T-helper 2 cell treated with Interferon-gamma antibody and Interleukin-4, amounts not matched to agents 100 ng/mL and 5 ng/mL, for 36 hours (primary cell): ENCODE data around the gene ITGA11. TPM values are rescaled to one million over a fixed set of nuclear protein-coding genes. Genes with fewer than 3 reads are reported as not detected.
"Not testable (repeated sequence)": the region's sequence is repeated elsewhere in the genome, so short reads cannot be mapped to it uniquely, and the experiment has no call there.

ENCODE experiments used
- intact Hi-C: fragments of 100-400 bp; cut with micrococcal nuclease; formaldehyde crosslinking; loops from one replicate; pipeline ENCODE4 v1.15.1; 2023
- total RNA-seq: library from RNA; stranded (reverse); gene quantifications from 2 replicates; pipeline ENCODE4 v1.2.3, GENCODE V29; 2022

The ITGA11 gene
- total RNA-seq, 1 donor from 2014 or later: 0.64 TPM

DNA sequence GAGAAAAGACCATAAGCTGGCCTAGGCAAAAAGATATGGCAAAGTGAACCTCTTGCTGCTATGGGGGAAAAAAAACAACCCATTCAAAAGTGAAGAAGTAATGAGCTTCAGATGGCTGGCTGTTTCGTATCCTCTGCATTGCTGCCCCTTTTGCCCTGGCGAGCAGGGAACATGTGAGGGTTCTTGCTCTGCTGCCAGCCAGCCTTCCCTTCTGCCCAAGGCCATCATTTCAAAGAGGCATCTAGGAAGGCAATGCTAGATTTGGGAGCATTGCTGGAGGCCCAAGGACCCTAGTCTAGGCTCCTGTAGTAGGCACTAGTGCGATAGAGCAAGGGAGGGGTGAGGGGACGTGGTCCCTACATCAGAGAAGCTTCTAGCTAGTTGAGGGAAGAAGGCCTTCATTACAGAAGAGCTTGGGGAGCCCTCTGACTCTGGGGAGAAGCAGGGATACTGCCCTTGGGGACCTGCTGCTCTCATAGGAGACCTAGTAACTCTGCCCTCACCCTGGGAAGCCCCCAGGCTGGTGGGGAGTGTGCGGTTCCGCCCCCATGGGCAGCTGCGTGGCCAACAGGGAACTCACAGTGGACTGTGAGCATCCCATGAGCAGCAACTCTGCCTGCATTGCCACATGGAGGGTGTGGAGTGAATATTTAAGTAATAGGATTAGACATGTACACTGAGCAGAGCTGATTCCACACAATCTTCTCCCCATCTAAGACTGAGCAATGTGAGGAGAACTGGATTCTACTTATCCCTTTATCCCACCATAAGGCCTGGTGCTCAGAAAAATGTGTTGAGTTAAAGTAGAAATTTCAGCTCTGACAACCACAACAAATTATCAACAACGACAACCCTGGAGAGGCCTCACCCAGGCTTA lies 21.3 kb downstream of the ITGA11 start:
- intact Hi-C loops: no loop called here

DNA sequence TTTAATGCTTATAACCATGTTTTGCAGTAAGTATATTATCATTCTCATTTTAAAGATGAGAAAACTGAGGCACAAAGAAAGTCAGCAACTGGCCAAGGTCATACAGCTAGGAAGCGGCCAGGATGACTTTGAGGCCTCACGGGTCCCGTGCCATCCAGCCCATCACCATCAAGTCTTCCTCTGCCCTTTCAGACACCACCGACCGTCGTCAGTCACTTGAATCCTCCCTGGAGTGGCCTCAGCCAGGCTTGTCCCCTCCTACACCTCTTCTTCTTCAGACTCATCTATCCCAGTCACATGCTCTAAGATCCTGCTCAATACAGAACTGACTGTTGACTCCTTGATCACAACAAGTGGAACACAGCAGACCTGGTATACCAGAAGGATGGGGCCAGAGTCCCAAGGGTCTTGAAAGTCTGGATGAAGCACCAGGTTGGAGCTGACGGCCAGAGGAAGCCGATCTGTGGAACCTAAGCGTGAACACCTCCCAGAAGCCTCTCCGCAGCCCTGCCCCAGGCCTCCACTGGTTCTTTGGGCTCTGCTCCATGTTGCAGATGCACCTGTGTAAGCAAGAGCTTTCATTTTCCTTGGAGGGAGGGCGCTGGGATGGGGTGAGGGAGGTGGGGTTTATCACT lies 22.1 kb downstream of the ITGA11 start:
- intact Hi-C loops: no loop called here

GRCh38 chr15:68408971-68409370 lies 23.0 kb downstream of the ITGA11 start:
- intact Hi-C loops: no loop called here

- intact Hi-C loops: no loop called here
Measured at GRCh38 chr15:68407886-68408881, 23.8 kb downstream of the ITGA11 start.

GRCh38 chr15:68407141-68407885 lies 24.6 kb downstream of the ITGA11 start:
- intact Hi-C loops: no loop called here

GRCh38 chr15:68405378-68406250 lies 26.3 kb downstream of the ITGA11 start:
- intact Hi-C loops: no loop called here

- intact Hi-C loops: no loop called here
Measured at GRCh38 chr15:68404056-68404798, 27.7 kb downstream of the ITGA11 start.

DNA sequence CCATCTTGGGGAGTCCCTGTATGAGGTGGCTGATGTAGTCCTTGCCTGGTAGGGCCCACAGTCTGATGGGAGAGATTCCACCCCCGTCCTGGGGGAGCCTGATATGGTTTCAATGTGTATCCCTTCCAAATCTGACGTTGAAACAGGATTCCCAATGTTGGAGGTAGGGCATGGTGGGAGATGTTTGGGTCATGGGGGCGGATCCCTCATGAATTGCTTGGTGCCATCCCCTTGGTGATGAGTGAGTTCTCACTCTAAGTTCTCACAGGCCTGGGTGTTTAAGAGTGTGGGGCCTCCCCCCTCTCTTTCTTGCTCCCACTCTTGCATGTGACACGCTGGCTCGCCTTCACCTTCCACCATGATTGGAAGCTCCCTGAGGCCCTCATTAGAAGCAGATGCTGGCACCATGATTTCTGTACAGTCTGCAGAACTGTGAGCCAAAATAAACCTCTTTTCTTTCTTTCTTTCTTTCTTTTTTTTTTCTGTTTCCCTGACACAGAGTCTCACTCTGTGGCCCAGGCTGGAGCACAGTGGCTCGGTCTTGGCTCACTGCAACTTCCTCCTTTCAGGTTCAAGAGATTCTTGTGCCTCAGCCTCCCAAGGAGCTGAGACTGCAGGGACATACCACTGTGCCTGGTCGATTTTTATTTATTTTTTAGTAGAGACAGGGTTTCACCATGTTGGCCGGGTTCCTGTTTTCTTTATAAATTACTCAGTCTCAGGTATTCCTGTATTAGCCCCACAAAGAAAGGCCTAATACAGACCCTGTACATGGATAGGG lies 28.6 kb downstream of the ITGA11 start:
- intact Hi-C loops: no loop called here

DNA sequence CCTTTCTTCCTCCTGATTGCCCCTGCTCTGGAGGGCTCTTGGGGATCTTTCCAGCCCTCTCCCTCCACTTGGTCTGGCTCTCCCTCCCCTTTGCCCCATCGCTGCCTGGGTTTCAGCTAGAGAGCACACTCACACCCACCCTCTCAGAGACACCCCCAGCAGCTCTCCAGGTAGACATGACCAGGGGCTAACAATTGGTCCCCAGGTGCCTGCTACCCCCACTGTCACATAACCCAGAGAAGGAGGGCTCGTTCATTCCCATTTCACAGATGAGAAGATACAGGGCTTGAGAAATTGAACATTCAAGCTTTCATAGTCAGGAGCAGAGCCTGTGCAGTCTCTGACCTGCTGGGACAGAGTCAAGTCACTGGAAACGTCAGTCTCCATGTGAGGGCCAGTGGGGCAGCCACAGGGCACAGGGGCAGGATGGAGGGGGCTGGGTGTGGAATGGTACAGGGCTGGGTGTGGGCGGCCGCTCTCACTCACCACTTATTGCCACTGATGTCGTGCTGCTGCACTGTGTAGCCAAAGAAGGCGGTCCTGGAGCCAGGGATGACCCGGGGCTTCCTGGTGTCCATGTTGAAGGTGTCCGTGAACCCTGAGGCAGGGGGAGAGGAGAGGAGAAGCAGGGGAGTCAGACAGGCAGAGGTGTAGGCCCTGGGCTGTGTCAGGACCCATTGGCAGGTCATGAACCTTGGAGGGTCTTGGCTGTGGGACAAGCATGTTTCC lies 29.4 kb downstream of the ITGA11 start:
- intact Hi-C loops: no loop called here

GRCh38 chr15:68401496-68402431 lies 30.2 kb downstream of the ITGA11 start:
- intact Hi-C loops: no loop called here

GRCh38 chr15:68400066-68400456 lies 31.9 kb downstream of the ITGA11 start:
- intact Hi-C loops: no loop called here

GRCh38 chr15:68399096-68400065 lies 32.6 kb downstream of the ITGA11 start:
- intact Hi-C loops: no loop called here

DNA sequence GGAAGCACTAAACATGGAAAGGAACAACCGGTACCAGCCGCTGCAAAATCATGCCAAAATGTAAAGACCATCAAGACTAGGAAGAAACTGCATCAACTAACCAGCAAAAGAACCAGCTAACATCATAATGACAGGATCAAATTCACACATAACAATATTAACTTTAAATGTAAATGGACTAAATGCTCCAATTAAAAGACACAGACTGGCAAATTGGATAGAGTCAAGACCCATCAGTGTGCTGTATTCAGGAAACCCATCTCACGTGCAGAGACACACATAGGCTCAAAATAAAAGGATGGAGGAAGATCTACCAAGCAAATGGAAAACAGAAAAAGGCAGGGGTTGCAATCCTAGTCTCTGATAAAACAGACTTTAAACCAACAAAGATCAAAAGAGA lies 34.0 kb downstream of the ITGA11 start:
- intact Hi-C loops: not testable (repeated sequence)

DNA sequence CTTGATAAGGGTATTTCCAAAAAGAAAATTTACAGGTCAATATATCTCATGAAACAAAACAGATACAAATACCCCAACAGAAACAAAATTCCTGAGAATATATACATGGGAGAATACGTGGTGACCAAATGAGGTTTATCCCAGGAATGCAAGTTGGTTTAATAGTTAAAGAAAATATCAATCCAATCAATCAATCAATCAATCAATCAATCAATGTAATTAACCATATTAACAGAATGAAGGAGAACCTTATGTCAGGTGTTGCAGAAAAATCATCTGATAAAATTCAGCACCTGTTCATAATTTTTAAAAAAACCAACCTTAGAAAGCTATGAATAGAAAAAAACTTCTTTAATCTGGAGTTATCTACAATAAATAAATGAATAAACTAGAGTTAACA lies 35.9 kb downstream of the ITGA11 start:
- intact Hi-C loops: no loop called here

GRCh38 chr15:68391121-68391520 lies 40.8 kb downstream of the ITGA11 start:
- intact Hi-C loops: no loop called here
